Uterus (tissue), 4 donors: ENCODE measurements around the gene TMED10. TPM values are rescaled to one million over a fixed set of nuclear protein-coding genes. Genes with fewer than 3 reads are reported as not detected.
"Not testable (repeated sequence)": the region's sequence is repeated elsewhere in the genome, so short reads cannot be mapped to it uniquely, and the experiment has no call there.

ENCODE experiments used
- DNase-seq, 2 donors: peaks; one replicate each; pipeline ENCODE4 v3.0.0-alpha.2; 2019 to 2020
- H3K27ac ChIP-seq, 2 donors: fragments of 200-600 bp; sonication (generic); 1 replicate in 1 of 2; 2 replicates in 1 of 2; pipeline ENCODE4 v1.5.1; 2016 to 2018
- H3K27me3 ChIP-seq, 2 donors: fragments of 200-600 bp; sonication (generic); one replicate each; pipeline ENCODE4 v1.5.1; 2018 to 2019; ENCODE audit warnings: control low read depth in 1 of 2
- H3K36me3 ChIP-seq, 2 donors: fragments of 200-600 bp; sonication (generic); one replicate each; pipeline ENCODE4 v1.5.1; 2019; ENCODE audit warnings: control low read depth in 1 of 2
- H3K4me1 ChIP-seq, 2 donors: fragments of 200-600 bp; sonication (generic); one replicate each; pipeline ENCODE4 v1.5.1; 2018 to 2019; ENCODE audit warnings: control low read depth in 1 of 2
- H3K4me3 ChIP-seq, 2 donors: fragments of 200-600 bp; sonication (generic); 1 replicate in 1 of 2; 2 replicates in 1 of 2; pipeline ENCODE4 v1.5.1; 2018 to 2019; ENCODE audit warnings: mild to moderate bottlenecking in 1 of 2
- H3K9me3 ChIP-seq, 2 donors: fragments of 200-600 bp; sonication (generic); one replicate each; pipeline ENCODE4 v1.5.1; 2019; ENCODE audit warnings: control low read depth in 1 of 2
- CTCF ChIP-seq, 4 experiments: fragments of 200-600 bp in 2 of 4; fragments of 450-650 bp in 2 of 4; sonication (generic) in 2 of 4; IDR thresholded peaks; one replicate each; pipeline ENCODE4 v1.5.1; 2016 to 2019; ENCODE audit warnings: antibody characterized with exemption in 4 of 4, mild to moderate bottlenecking in 2 of 4, moderate library complexity in 1 of 4
- POLR2A ChIP-seq, 2 donors: fragments of 450-650 bp; IDR thresholded peaks; one replicate each; pipeline ENCODE4 v1.6.1; 2016; ENCODE audit warnings: antibody characterized with exemption in 2 of 2, mild to moderate bottlenecking in 1 of 2, moderate library complexity in 1 of 2
- intact Hi-C: fragments of 100-400 bp; cut with DNase I; formaldehyde crosslinking; loops from one replicate; pipeline ENCODE4 v1.15.1; 2023; ENCODE audit warnings: low total_unique reads
- total RNA-seq, 4 donors: library from RNA; depleted of rRNA in 3 of 4; stranded (reverse); fragments of >200 nt in 3 of 4; gene quantifications; one replicate each; pipeline versions ENCODE4 v1.1.0 to v1.2.4, GENCODE V29; 2014 to 2023
- donor health status: DM: yes; HTN: yes; CAD: no.

Gene TMED10
- total RNA-seq, 4 donors from 2014 or later = 206 to 389 (median 287) TPM

- TF ChIP-seq CTCF (IDR thresholded peaks at IDR 0.05) (peak; percentile 69 to 94 (median 82)), POLR2A (IDR thresholded peaks at IDR 0.05) (no peak)
- DNase-seq = peak; percentile 30 to 69
- H3K4me3 ChIP-seq = no peak overlapping the region
- H3K9me3 ChIP-seq = no peaks in the 10 kb centered on the region
- no peaks in the 10 kb centered on the region for H3K4me1 ChIP-seq
- intact Hi-C loops = loop anchor here (5.0 kb wide), 1 partner anchor 170 kb away; no protein-coding TSS in a partner anchor
- peaks cover 0 to 2% of the 10 kb centered on the region in 2 donors for H3K36me3 ChIP-seq
- peak overlapping the region in 1 of 2 donors; percentile 48 for H3K27ac ChIP-seq
- no peaks in the 10 kb centered on the region for H3K27me3 ChIP-seq
Measured at GRCh38 chr14:75132382-75133086, 43.9 kb downstream of the TMED10 start.

DNA sequence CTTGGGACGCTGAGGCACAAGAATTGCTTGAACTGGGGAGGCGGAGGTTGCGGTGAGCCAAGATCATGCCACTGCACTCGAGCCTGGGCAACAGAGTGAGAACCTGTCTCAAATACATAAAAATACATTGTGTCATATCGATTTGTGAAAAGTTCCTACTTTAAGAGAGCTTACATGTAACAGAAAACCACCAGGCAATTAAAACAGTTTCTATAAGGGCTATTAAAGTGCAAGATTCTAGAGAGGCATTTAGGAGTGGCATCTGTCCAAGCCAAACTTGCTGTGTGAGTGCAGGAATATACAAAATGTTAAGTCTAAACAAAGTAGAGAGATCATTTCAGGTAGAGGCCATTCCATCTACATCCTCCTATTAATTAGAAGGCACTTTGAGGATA lies 47.8 kb downstream of the TMED10 start:
- no peaks in the 10 kb centered on the region for H3K36me3 ChIP-seq
- H3K9me3 ChIP-seq = no peaks in the 10 kb centered on the region
- intact Hi-C loops = no loop called here
- DNase-seq = no peak
- H3K27ac ChIP-seq = no peak overlapping the region
- H3K4me3 ChIP-seq = no peak overlapping the region
- no peaks in the 10 kb centered on the region for H3K27me3 ChIP-seq
- H3K4me1 ChIP-seq = peaks cover 0 to 4% of the 10 kb centered on the region in 2 donors
- TF ChIP-seq CTCF (IDR thresholded peaks at IDR 0.05) (no peak), POLR2A (IDR thresholded peaks at IDR 0.05) (no peak)

DNA sequence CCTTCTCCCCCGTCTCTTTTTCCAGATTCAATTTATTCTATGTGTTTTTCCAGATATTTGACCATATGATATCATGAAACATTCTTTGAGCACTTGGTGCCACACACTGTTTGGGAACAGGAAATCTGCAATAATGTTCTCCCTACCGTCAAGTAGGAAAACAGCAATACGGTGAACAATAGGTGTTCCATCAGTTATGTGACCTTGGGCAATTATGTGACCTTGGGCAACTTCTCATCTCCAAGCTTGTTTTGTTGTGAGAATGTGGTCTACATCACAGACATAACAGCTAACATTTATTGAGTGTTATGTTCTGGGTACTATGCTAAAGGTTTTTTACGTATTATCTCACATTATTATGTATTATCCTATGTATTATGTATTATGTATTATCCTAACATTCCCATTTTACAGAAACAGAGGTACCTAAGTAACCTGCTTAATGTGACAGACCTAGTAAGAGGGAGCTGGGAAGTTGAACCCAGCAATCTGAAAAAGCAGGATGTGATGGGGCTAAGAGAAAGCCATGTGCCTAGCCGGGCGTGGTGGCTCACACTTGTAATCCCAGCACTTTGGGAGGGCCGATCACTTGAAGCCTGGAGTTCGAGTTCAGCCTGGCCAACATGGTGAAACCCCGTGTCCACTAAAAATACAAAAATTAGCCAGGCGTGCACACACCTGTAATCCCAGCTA lies 48.4 kb downstream of the TMED10 start:
- intact Hi-C loops = no loop called here

DNA sequence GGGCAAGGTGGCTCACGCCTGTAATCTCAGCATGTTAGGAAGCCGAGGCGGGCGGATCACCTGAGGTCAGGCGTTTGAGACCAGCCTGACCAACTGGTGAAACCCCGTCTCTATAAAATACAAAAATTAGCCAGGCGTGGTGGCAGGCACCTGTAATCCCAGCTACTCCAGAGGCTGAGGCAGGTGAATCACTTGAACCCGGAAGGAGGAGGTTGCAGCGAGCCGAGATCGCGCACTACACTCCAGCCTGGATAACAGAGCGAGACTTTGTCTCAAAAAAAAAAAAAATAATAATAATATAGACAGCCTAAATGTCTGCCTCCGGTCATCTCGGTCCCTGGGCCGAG lies 49.0 kb downstream of the TMED10 start:
- H3K36me3 ChIP-seq, intact Hi-C loops, H3K4me1 ChIP-seq, H3K27me3 ChIP-seq, H3K9me3 ChIP-seq, DNase-seq: not testable (repeated sequence)
- Histone ChIP-seq H3K4me3 (peak overlapping the region; percentile 74 to 85), H3K27ac (peak overlapping the region; percentile 93 to 94)

More for the DNA sequence above, 48.4 kb downstream of the TMED10 start:
- Histone ChIP-seq H3K27ac (peak overlapping the region in 1 of 2 donors; percentile 94), H3K27me3 (no peaks in the 10 kb centered on the region), H3K9me3 (no peaks in the 10 kb centered on the region), H3K4me1 (peaks cover 0 to 4% of the 10 kb centered on the region in 2 donors), H3K4me3 (peak overlapping the region; percentile 74 to 85), H3K36me3 (no peaks in the 10 kb centered on the region)
- TF ChIP-seq POLR2A (IDR thresholded peaks at IDR 0.05) (no peak), CTCF (IDR thresholded peaks at IDR 0.05) (no peak)
- DNase-seq = no peak

DNA sequence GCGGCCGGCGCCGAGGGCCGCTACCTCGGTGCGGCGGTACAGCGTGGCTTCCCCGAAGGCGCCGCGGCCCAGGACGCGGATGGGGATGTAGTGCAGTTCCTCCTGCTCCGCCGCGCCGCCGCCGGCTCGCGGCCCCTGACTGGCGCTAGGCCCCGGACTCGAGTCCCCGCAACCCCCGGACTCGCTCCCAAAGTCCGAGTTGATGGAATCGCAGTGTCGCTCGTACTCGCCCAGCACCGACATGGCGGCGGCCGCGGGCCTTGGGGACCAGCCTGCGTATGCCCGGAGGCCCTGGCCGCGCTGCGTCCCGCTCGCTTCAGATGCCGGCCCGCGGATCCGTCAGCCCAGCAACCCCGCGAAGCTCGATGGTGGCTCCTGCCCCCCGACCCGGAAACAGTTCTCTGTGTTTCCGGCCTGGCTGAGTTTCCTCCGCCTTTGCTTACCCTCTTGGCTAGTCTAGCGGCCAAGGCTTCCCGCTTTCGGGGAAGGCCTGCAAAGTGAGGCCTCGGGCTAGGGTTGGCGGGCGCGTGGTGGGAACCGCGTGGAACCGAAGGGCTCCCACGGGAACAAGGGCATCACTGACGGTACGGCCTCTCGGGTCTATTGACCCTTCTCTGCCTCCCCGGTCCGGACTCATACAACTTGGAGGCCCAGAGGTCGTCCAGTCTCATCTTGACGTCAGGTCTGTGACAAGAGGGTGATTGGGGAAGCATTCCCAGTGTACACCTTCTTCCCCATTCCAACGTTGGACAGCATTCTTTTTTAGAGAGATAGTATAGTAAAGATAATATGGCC lies 49.5 kb downstream of the TMED10 start, which contains the start of gene NEK9:
NEK9 (minus strand) TSS at position 370 of the 795 bp plus-strand sequence; CDS start at position 243, 127 bp downstream.
- peak within 1 kb of the TSS; percentile 93 to 94 for H3K27ac ChIP-seq
- no peaks in the 10 kb centered on the region for H3K36me3 ChIP-seq
- peak; percentile 40 to 79 for TF ChIP-seq POLR2A (IDR thresholded peaks at IDR 0.05)
- TF ChIP-seq CTCF (IDR thresholded peaks at IDR 0.05) = no peak
- no peaks in the 10 kb centered on the region for H3K27me3 ChIP-seq
- peaks cover 0 to 4% of the 10 kb centered on the region in 2 donors for H3K4me1 ChIP-seq
- intact Hi-C loops = no loop called here
- peak within 1 kb of the TSS; percentile 74 to 85 for H3K4me3 ChIP-seq
- no peaks in the 10 kb centered on the region for H3K9me3 ChIP-seq
- peak; percentile 90 for DNase-seq
